ENCODE measurements around the gene RIMS4.

RIMS4 gene

GRCh38 chr20:44736170-44737021 is 74.0 kb downstream of the RIMS4 start:
- DNase-seq: no peak

GRCh38 chr20:44735816-44736169 is 74.6 kb downstream of the RIMS4 start:
- DNase-seq: no peak

DNA sequence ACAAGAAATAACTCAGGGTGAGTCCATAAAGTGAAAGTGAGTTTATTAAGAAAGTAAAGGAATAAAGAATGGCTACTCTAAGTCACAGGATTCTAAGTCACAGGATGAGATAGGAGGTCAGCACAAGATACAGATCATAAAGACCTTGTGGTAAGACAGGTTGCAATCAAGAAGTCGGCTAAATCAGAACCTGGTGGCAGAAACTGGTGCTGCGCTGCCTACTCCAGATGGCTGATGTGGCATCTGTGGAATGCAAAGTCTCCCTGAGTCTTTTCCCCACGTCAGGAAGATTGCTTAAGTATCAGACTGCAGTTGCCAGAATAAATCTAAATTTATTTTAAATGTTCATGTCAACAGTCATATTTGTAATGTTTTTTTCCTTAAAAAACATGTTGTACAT is 75.4 kb downstream of the RIMS4 start:
- DNase-seq: no peak

DNA sequence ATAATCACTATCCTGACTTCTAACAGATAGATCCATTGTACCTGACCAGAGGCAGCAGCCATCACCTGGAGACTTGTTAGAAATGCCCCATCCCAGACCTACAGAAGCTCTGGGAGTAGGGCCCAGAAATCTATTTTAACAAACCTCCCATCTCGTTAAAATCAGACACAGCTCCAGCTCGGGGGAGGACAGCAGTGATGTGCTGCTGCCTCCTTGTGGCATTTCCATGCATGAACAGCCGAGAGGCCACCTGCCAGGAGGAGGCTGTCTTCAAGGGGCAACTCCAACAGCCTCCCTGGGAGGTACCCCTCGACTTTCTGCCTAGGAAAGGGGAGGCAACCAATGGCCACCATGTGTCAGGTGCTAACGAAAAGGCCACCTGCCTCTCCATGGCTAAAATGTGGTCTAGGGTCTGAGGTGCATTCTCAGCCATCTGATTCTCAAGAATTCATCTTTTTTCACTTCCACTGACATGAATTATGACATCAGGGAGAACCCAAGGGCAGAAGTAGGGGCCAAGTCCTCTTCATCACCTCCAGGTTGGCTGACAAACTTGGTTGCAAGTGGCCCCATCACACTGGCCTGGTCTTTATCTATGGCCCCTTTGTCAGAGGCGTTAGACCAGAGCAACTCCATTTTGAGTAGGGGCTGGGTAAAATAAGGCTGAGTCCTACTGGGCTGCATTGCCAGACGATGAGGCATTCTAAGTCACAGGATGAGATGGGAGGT is 76.8 kb downstream of the RIMS4 start:
- no peak for DNase-seq

- no peak for DNase-seq
These were observed 78.0 kb downstream of the RIMS4 start for GRCh38 chr20:44732327-44732726.

DNA sequence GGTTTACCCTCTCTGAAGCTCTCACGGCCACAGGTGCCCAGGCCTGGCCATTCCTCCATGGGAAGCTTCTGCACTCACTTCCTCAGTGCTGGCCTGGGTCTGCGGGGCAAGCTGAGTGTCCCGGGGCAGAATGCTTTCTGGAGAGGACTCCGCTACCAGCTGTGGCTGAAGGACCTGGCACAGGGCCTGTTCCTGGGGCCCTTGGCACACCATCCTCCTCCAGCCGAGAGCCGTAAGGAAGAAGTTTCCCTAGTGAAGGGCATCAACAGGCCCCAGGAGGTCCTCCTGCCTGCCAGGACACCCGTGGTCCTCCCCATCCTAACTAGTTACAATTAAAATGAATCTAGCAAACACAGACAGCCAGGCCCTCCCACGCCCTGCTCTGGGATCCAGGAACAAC is 78.7 kb downstream of the RIMS4 start:
- no peak for DNase-seq

- no peak for DNase-seq
These were observed 79.9 kb downstream of the RIMS4 start for GRCh38 chr20:44730441-44730840.

DNA sequence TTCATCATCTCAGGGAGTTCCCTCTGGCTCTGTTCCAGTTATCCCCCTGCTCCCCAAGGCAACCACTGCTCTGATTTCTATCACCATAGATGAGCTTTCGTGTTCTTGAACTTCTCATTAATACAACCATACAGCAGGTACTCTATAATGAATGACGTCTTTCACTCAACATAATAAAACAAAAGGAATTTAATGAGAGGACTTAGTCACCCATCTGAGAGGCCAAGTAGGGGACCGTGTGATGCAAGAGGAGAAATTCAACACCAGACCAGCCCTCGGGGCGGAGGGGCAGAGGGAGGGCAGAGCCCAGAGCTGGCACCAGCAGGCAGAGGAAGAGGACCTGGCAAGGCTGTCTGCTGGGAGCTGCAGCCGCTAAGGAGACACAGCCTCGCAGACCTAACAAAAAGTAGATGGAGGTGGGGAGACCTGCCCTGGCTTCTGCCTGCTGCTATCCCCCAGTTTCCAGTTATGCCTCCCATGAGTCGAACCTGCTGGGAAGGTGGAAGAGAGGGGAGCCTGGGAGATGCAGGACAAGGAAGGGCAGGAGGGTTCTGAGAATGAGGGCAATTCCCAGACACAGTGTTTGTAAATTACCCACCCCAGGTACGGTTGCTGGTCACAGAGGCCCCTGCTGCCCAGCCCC is 81.4 kb downstream of the RIMS4 start:
- no peak for DNase-seq

DNA sequence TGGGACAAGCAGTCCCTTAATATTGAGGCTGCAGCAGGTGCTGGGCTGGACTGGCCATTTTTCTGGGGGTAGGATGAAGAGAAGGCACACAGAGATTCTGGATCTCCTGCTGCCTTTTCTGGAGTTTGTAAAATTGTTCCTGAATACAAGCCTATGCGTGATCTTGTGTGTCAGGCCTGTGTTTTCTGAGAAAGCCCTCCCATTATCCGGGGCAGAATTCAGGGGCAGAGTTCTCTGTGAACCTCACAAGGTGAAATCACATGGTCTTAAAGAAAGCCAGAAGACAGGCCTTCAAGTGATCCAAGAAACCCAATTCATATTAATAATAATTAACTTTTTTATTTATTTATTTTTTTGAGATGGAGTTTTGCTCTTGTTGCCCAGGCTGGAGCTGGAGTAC is 82.7 kb downstream of the RIMS4 start:
- no peak for DNase-seq

- DNase-seq: no peak
These were observed 83.3 kb downstream of the RIMS4 start for GRCh38 chr20:44727039-44727438.

- no peak for DNase-seq
These were observed 84.5 kb downstream of the RIMS4 start for GRCh38 chr20:44725837-44726236.

DNA sequence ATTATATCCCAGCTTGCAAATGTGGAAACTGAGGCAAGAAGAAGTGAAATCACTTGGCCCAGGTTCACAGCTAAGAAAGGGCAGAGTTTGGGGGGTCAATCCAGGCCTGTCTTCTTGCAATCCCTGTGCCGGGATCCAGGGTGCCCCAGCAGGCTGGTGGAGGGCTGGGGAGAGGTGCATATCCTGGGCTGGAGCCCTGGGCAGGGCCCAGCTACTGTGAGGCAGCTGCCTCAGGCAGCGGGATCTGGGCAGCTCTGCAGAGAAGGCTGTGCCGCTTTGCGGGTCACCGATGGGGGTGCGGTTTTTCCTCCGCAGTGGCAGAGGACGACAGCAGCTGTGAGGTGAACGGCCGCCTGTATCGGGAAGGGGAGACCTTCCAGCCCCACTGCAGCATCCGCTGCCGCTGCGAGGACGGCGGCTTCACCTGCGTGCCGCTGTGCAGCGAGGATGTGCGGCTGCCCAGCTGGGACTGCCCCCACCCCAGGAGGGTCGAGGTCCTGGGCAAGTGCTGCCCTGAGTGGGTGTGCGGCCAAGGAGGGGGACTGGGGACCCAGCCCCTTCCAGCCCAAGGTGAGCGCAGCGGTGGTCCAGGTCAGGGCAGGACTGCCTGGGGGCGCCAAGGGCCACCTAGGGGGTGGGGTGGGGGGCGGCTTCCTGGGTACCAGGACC is 85.8 kb downstream of the RIMS4 start:
- no peak for DNase-seq

DNA sequence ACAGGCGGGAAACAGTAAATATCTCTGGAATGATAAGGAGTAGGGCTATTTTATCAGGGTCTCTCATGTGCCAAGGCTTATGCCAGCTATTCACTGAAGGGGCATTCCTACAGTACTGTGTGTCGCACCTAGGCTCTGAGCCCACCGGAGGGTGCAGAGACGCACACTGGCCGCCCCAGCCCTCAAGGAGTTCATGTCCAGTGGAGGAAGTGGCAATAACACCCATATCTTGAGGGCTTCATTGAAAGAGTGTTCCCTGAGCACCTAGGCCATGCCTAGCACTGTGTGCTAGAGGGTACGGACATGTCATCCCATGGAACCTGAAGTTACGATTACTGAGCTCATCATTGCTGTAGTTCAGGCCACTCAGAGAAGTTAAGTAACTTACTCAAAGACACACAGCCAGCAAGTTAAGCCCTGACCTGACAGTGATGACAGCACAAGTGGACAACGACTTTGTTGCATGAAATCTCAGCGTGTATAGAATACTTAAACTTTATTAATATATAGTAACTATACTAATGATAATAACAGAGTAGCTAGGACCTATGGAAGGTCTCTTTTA is 86.5 kb downstream of the RIMS4 start:
- DNase-seq: no peak

- no peak for DNase-seq
These were observed 87.0 kb downstream of the RIMS4 start for GRCh38 chr20:44723391-44723790.

GRCh38 chr20:44722990-44723389 is 87.4 kb downstream of the RIMS4 start:
- DNase-seq: no peak

- no peak for DNase-seq
These were observed 88.6 kb downstream of the RIMS4 start for GRCh38 chr20:44721785-44722054.

DNA sequence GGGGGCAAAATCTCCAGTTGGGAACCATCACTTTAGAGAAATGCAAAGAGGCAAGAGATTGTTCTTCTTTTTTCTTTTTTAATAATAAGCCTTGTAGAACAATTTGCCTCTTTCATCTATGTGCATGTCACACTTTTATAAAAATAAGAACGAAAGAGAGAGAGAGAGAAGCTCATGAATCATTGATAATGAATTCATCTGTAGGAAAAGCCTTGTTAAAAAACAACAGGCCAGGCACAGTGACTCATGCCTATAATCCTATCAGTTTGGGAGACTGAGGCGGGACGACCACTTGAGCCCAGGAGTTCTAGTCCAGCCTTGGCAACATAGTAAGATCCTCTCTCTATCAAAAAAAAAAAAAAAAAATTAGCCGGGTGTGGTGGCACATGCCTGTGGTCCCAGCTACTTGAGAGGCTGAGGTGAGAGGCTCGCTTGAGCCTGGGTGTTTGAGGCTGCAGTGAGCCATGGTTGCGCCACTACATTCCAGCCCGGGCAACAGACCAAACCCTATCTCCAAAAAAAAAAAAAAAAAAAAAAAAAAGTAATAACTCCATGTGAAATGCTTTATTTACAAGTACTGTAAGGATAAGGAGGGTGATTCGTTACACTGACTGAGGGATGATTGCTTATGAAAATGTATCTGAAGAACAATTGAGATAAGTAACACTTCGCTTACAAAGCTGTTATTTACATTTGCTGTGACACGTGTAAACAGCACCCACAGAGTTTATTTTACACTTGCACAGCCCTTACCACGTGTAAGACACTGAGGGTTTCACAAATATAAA is 89.2 kb downstream of the RIMS4 start:
- no peak for DNase-seq

- no peak for DNase-seq
These were observed 89.7 kb downstream of the RIMS4 start for GRCh38 chr20:44720621-44720996.

DNA sequence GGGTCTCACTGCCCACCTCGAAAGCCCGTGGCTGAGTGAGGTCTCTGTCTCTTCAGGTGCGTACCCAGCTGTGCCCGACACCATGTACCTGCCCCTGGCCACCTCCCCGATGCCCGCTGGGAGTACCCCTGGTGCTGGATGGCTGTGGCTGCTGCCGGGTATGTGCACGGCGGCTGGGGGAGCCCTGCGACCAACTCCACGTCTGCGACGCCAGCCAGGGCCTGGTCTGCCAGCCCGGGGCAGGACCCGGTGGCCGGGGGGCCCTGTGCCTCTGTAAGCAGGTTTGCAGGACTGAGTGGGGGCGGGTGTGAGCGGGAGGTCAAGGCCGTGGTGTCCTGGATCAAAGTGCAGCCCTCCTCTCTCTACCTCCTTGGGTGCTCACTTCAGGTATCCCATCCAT is 90.5 kb downstream of the RIMS4 start:
- DNase-seq: no peak

GRCh38 chr20:44717986-44718385 is 92.4 kb downstream of the RIMS4 start:
- DNase-seq: no peak

- no peak for DNase-seq
These were observed 93.8 kb downstream of the RIMS4 start for GRCh38 chr20:44716309-44717106.

All from NCI-H748 treated with DMSO at 0.1 percent for 48 hours (cell line).